Caco-2 (cell line): ENCODE measurements around the gene TENT5A. TPM values are rescaled to one million over a fixed set of nuclear protein-coding genes. Genes with fewer than 3 reads are reported as not detected.

Source experiments
- BruUV-seq: library from RNA; stranded (reverse); fragments of 400-500 nt; replicated peaks from 2 replicates; lab custom pipeline; 2021; lab: Mats Ljungman, UMichigan
- CTCF ChIA-PET: fragments of 300-600 bp; sonication (Branson Sonifier 250); formaldehyde crosslinking; loops from one replicate; lab custom pipeline; 2022; ENCODE audit warnings: antibody characterized with exemption; lab: Charles Lee
- POLR2A ChIA-PET: fragments of 300-600 bp; sonication (Branson Sonifier 250); formaldehyde crosslinking; loops from one replicate; lab custom pipeline; 2022; ENCODE audit warnings: antibody characterized with exemption; lab: Charles Lee
- DNase-seq, 2 experiments: peaks; one replicate each; pipeline versions ENCODE4 v3.0.0 to v3.0.0-alpha.2; 2020 to 2022
- H3K27me3 ChIP-seq: replicated peaks from 2 replicates; pipeline ENCODE4 v1.6.0; 2011; ENCODE audit warnings: low read length; ENCODE audit not compliant: control insufficient read depth, insufficient read depth
- H3K36me3 ChIP-seq: 2 replicates; pipeline ENCODE4 v1.5.1; 2011; ENCODE audit warnings: low read length; ENCODE audit not compliant: control insufficient read depth, insufficient read depth
- H3K4me1 ChIP-seq: fragments of 250-450 bp; sonication (Bioruptor Pico); 2 replicates; pipeline ENCODE4 v1.5.1; 2020; ENCODE audit warnings: mild to moderate bottlenecking
- H3K4me3 ChIP-seq: 2 replicates; pipeline ENCODE4 v1.5.1; 2011; ENCODE audit warnings: low read depth, mild to moderate bottlenecking, control low read depth, low read length
- H3K9me3 ChIP-seq: fragments of 250-450 bp; sonication (Bioruptor Pico); 2 replicates; pipeline ENCODE4 v1.5.1; 2020; ENCODE audit warnings: mild to moderate bottlenecking, moderate library complexity
- H3K27ac Mint-ChIP-seq: one replicate; pipeline ENCODE4 v1.8.0; 2022; ENCODE audit warnings: mixed read lengths; ENCODE audit not compliant: unreplicated experiment
- H3K27me3 Mint-ChIP-seq: one replicate; pipeline ENCODE4 v1.8.0; 2022; ENCODE audit warnings: mixed read lengths; ENCODE audit not compliant: insufficient read depth, unreplicated experiment
- H3K36me3 Mint-ChIP-seq: one replicate; pipeline ENCODE4 v1.8.0; 2022; ENCODE audit warnings: mild to moderate bottlenecking, mixed read lengths; ENCODE audit not compliant: insufficient read depth, unreplicated experiment
- H3K4me1 Mint-ChIP-seq: one replicate; pipeline ENCODE4 v1.8.0; 2022; ENCODE audit warnings: low read depth, mixed read lengths; ENCODE audit not compliant: unreplicated experiment
- H3K4me3 Mint-ChIP-seq: one replicate; pipeline ENCODE4 v1.8.0; 2022; ENCODE audit warnings: mild to moderate bottlenecking, moderate library complexity, mixed read lengths; ENCODE audit not compliant: unreplicated experiment
- H3K9me3 Mint-ChIP-seq: one replicate; pipeline ENCODE4 v1.8.0; 2022; ENCODE audit warnings: mixed read lengths; ENCODE audit not compliant: unreplicated experiment
- CTCF ChIP-seq, 2 experiments: fragments of 200-600 bp in 1 of 2; IDR thresholded peaks; 1 replicate in 1 of 2; 2 replicates in 1 of 2; pipeline versions ENCODE4 v1.5.1 to v1.8.0; 2011 to 2022; ENCODE audit warnings: antibody characterized with exemption in 1 of 2, control low read depth in 1 of 2, inconsistent platforms in 1 of 2, low read depth in 1 of 2, low read length in 1 of 2, mild to moderate bottlenecking in 1 of 2, moderate library complexity in 1 of 2; ENCODE audit not compliant: insufficient read depth in 1 of 2, severe bottlenecking in 1 of 2, unreplicated experiment in 1 of 2
- intact Hi-C: fragments of 100-400 bp; cut with micrococcal nuclease; formaldehyde crosslinking; loops from one replicate; pipeline ENCODE4 v1.10.0; 2022; ENCODE audit not compliant: unreplicated experiment
- total RNA-seq: library from RNA; stranded (reverse); gene quantifications from 2 replicates; pipeline ENCODE4 v1.2.3, GENCODE V29; 2022

The TENT5A gene
- total RNA-seq, 1 experiment from 2014 or later = 45.0 TPM

GRCh38 chr6:81774542-81774941 is 22.1 kb upstream of the TENT5A start:
- no peak overlapping the region for H3K4me3 ChIP-seq

GRCh38 chr6:81773887-81774286 is 21.4 kb upstream of the TENT5A start:
- no peak overlapping the region for H3K27ac Mint-ChIP-seq
- BruUV-seq = no TSS peak
- H3K36me3 Mint-ChIP-seq = no peaks in the 10 kb centered on the region
- H3K4me1 Mint-ChIP-seq = no peaks in the 10 kb centered on the region
- Histone ChIP-seq H3K4me1 (no peaks in the 10 kb centered on the region; the same call in 1 of the 2 replicates), H3K4me3 (no peak overlapping the region), H3K36me3 (no peaks in the 10 kb centered on the region), H3K9me3 (no peaks in the 10 kb centered on the region; the same call in 1 of the 2 replicates), H3K27me3 (no peaks in the 10 kb centered on the region)
- no peaks in the 10 kb centered on the region for H3K27me3 Mint-ChIP-seq
- intact Hi-C loops = no loop called here
- POLR2A ChIA-PET = no interaction called here
- CTCF ChIA-PET = no interaction called here
- TF ChIP-seq CTCF (IDR thresholded peaks at IDR 0.05; ENCODE audit: insufficient read depth in 1 of 2, low read depth in 1 of 2, low read length in 1 of 2, severe bottlenecking in 1 of 2, unreplicated experiment in 1 of 2) = no peak
- no peak overlapping the region for H3K4me3 Mint-ChIP-seq
- H3K9me3 Mint-ChIP-seq = peaks cover 12% of the 10 kb centered on the region
- DNase-seq = no peak

More at GRCh38 chr6:81774542-81774941, 22.1 kb upstream of the TENT5A start:
- no peak for TF ChIP-seq CTCF (IDR thresholded peaks at IDR 0.05; ENCODE audit: insufficient read depth in 1 of 2, low read depth in 1 of 2, low read length in 1 of 2, severe bottlenecking in 1 of 2, unreplicated experiment in 1 of 2)
- intact Hi-C loops = no loop called here
- POLR2A ChIA-PET = no interaction called here
- H3K4me3 Mint-ChIP-seq = no peak overlapping the region
- no peaks in the 10 kb centered on the region for H3K27me3 Mint-ChIP-seq
- no peak for DNase-seq
- H3K9me3 Mint-ChIP-seq = peaks cover 12% of the 10 kb centered on the region
- no peaks in the 10 kb centered on the region; the same call in 1 of the 2 replicates for H3K9me3 ChIP-seq
- no peaks in the 10 kb centered on the region for H3K36me3 Mint-ChIP-seq
- CTCF ChIA-PET = no interaction called here
- no peaks in the 10 kb centered on the region for H3K4me1 Mint-ChIP-seq
- H3K27ac Mint-ChIP-seq = no peak overlapping the region
- no peaks in the 10 kb centered on the region for H3K27me3 ChIP-seq
- no peaks in the 10 kb centered on the region; the same call in 1 of the 2 replicates for H3K4me1 ChIP-seq
- BruUV-seq = no TSS peak
- H3K36me3 ChIP-seq = no peaks in the 10 kb centered on the region

- TF ChIP-seq CTCF (IDR thresholded peaks at IDR 0.05; ENCODE audit: insufficient read depth in 1 of 2, low read depth in 1 of 2, low read length in 1 of 2, severe bottlenecking in 1 of 2, unreplicated experiment in 1 of 2) = no peak
- H3K4me1 Mint-ChIP-seq = no peaks in the 10 kb centered on the region
- no peaks in the 10 kb centered on the region for H3K27me3 ChIP-seq
- intact Hi-C loops = no loop called here
- no peak for DNase-seq
- H3K36me3 Mint-ChIP-seq = no peaks in the 10 kb centered on the region
- BruUV-seq = no TSS peak
- ChIA-PET POLR2A (no interaction called here), CTCF (no interaction called here)
- H3K9me3 Mint-ChIP-seq = peaks cover 12% of the 10 kb centered on the region
- H3K4me3 Mint-ChIP-seq = no peak overlapping the region
- H3K4me3 ChIP-seq = no peak overlapping the region
- no peaks in the 10 kb centered on the region for H3K36me3 ChIP-seq
- no peaks in the 10 kb centered on the region; the same call in 1 of the 2 replicates for H3K9me3 ChIP-seq
- H3K27me3 Mint-ChIP-seq = no peaks in the 10 kb centered on the region
- H3K4me1 ChIP-seq = no peaks in the 10 kb centered on the region; the same call in 1 of the 2 replicates
- no peak overlapping the region for H3K27ac Mint-ChIP-seq
Measured at GRCh38 chr6:81772741-81773140, 20.3 kb upstream of the TENT5A start.
